Kidney epithelial cell (primary cell): Measurements from ENCODE around the gene ACP2. TPM values are rescaled to one million over a fixed set of nuclear protein-coding genes. Genes with fewer than 3 reads are reported as not detected.

ENCODE experiments used
- DNase-seq: peaks from one replicate; pipeline ENCODE4 v3.0.0-alpha.2; 2010; ENCODE audit warnings: low read depth
- H3K27me3 ChIP-seq: 2 replicates; pipeline ENCODE4 v1.6.0; 2011; ENCODE audit warnings: low read length; ENCODE audit not compliant: control insufficient read depth, insufficient read depth
- H3K36me3 ChIP-seq: 2 replicates; pipeline ENCODE4 v1.5.1; 2011; ENCODE audit warnings: low read length; ENCODE audit not compliant: control insufficient read depth, insufficient read depth
- H3K4me3 ChIP-seq: 2 replicates; pipeline ENCODE4 v1.5.1; 2011; ENCODE audit warnings: low read depth, mild to moderate bottlenecking, control low read depth, low read length
- CTCF ChIP-seq: IDR thresholded peaks from 2 replicates; pipeline ENCODE4 v1.5.1; 2011; ENCODE audit warnings: mild to moderate bottlenecking, moderate library complexity, low read length, control low read depth, inconsistent platforms; ENCODE audit not compliant: insufficient read depth, poor library complexity, severe bottlenecking
- total RNA-seq: library from RNA; depleted of rRNA; stranded (reverse); fragments of >200 nt; gene quantifications from 2 replicates; pipeline ENCODE4 v1.2.3, GENCODE V29; 2015

Gene ACP2
- total RNA-seq, 1 donor from 2014 or later: 57.1 TPM

GRCh38 chr11:47271328-47271727, 22.7 kb upstream of the ACP2 start:
- no peak for TF ChIP-seq CTCF
- no peak for DNase-seq
- no peak overlapping the region for H3K4me3 ChIP-seq

GRCh38 chr11:47270331-47271271, 22.0 kb upstream of the ACP2 start:
- no peak for DNase-seq
- no peaks in the 10 kb centered on the region for H3K36me3 ChIP-seq
- H3K27me3 ChIP-seq: no peaks in the 10 kb centered on the region
- H3K4me3 ChIP-seq: peak overlapping the region; percentile 83
- no peak for TF ChIP-seq CTCF

More at GRCh38 chr11:47271328-47271727, 22.7 kb upstream of the ACP2 start:
- Histone ChIP-seq H3K27me3 (no peaks in the 10 kb centered on the region), H3K36me3 (peaks cover 2% of the 10 kb centered on the region)

GRCh38 chr11:47269829-47270305, 21.3 kb upstream of the ACP2 start, which contains the start of gene MADD:
TSS of gene MADD (plus strand) at chr11:47270133.
- H3K27me3 ChIP-seq: no peaks in the 10 kb centered on the region
- peak within 1 kb of the TSS; percentile 83 for H3K4me3 ChIP-seq
- H3K36me3 ChIP-seq: no peaks in the 10 kb centered on the region
- DNase-seq: no peak
- TF ChIP-seq CTCF: no peak

GRCh38 chr11:47269002-47269828, 20.6 kb upstream of the ACP2 start:
- no peak for TF ChIP-seq CTCF
- peak; percentile 58 for DNase-seq

GRCh38 chr11:47268448-47269001, 19.9 kb upstream of the ACP2 start:
- Histone ChIP-seq H3K27me3 (no peaks in the 10 kb centered on the region), H3K4me3 (no peak overlapping the region)
- no peak for TF ChIP-seq CTCF

More at GRCh38 chr11:47269002-47269828, 20.6 kb upstream of the ACP2 start:
- Histone ChIP-seq H3K27me3 (no peaks in the 10 kb centered on the region), H3K4me3 (peak overlapping the region; percentile 83), H3K36me3 (no peaks in the 10 kb centered on the region)

More at GRCh38 chr11:47268448-47269001, 19.9 kb upstream of the ACP2 start:
- DNase-seq: no peak
- H3K36me3 ChIP-seq: no peaks in the 10 kb centered on the region
